NCI-H2107 treated with DMSO at 0.1 percent for 48 hours (cell line): ENCODE results near the gene PVALEF.
"Not testable (repeated sequence)": the region's sequence is repeated elsewhere in the genome, so short reads cannot be mapped to it uniquely, and the experiment has no call there.

Experiments
- DNase-seq: peaks from one replicate; lab custom pipeline; 2025; ENCODE audit not compliant: unreplicated experiment; lab: John Stamatoyannopoulos, UW

The PVALEF gene

GRCh38 chr17:81210868-81211267, 45.6 kb downstream of the PVALEF start:
- no peak for DNase-seq

- no peak for DNase-seq
Observed at GRCh38 chr17:81212365-81212764, 47.1 kb downstream of the PVALEF start.

- DNase-seq = no peak
Observed at GRCh38 chr17:81213978-81214377, 48.7 kb downstream of the PVALEF start.

GRCh38 chr17:81217491-81217890, 52.2 kb downstream of the PVALEF start:
- no peak for DNase-seq

- no peak for DNase-seq
Observed at GRCh38 chr17:81218459-81218858, 53.2 kb downstream of the PVALEF start.

GRCh38 chr17:81218991-81219390, 53.7 kb downstream of the PVALEF start:
- DNase-seq = no peak

GRCh38 chr17:81219476-81220180, 54.3 kb downstream of the PVALEF start:
- DNase-seq = no peak

- no peak for DNase-seq
Observed at GRCh38 chr17:81221371-81221841, 56.1 kb downstream of the PVALEF start.

GRCh38 chr17:81221842-81222619, 56.7 kb downstream of the PVALEF start:
- no peak for DNase-seq

- DNase-seq = no peak
Observed at GRCh38 chr17:81222620-81222905, 57.3 kb downstream of the PVALEF start.

GRCh38 chr17:81222906-81223761, 57.8 kb downstream of the PVALEF start, which contains the start of gene CEP131:
CEP131 (minus strand) TSS chr17:81222965; CDS start chr17:81220056, 2,909 bp downstream.
- peak; percentile 85 for DNase-seq

- DNase-seq = peak; percentile 31
Observed at GRCh38 chr17:81223762-81224130, 58.4 kb downstream of the PVALEF start.

- DNase-seq = not testable (repeated sequence)
Observed at GRCh38 chr17:81227630-81228029, 62.3 kb downstream of the PVALEF start.

- DNase-seq = no peak
Observed at GRCh38 chr17:81228420-81228819, 63.1 kb downstream of the PVALEF start.

- no peak for DNase-seq
Observed at GRCh38 chr17:81228834-81229665, 63.7 kb downstream of the PVALEF start.

- DNase-seq = no peak
Observed at GRCh38 chr17:81229666-81229920, 64.3 kb downstream of the PVALEF start.

GRCh38 chr17:81230043-81230820, 64.9 kb downstream of the PVALEF start:
- no peak for DNase-seq

- DNase-seq = no peak
Observed at GRCh38 chr17:81231121-81231645, 65.9 kb downstream of the PVALEF start.

GRCh38 chr17:81231766-81232581, 66.7 kb downstream of the PVALEF start:
- DNase-seq = no peak
